Measurements from ENCODE around the gene SCG5. TPM values are rescaled to one million over a fixed set of nuclear protein-coding genes. Genes with fewer than 3 reads are reported as not detected.

Gene SCG5
- total RNA-seq, 1 experiment from 2014 or later: 7.4 TPM

GRCh38 chr15:32722136-32722535 is 80.6 kb downstream of the SCG5 start:
- BruUV-seq (replicated peaks): no TSS peak
- Mint-ChIP-seq H3K27me3 (ENCODE audit: insufficient read depth, unreplicated experiment) (no peaks in the 10 kb centered on the region), H3K36me3 (ENCODE audit: insufficient read depth, unreplicated experiment) (peaks cover 6% of the 10 kb centered on the region), H3K27ac (ENCODE audit: low read depth, unreplicated experiment) (no peak overlapping the region), H3K4me3 (ENCODE audit: unreplicated experiment) (no peak overlapping the region), H3K9me3 (ENCODE audit: unreplicated experiment) (no peaks in the 10 kb centered on the region), H3K4me1 (ENCODE audit: insufficient read depth, unreplicated experiment) (no peaks in the 10 kb centered on the region)
- no peak for TF ChIP-seq CTCF (IDR thresholded peaks at IDR 0.05; ENCODE audit: unreplicated experiment)
- ChIA-PET POLR2A (interaction anchor here (0.7 kb wide), 1 partner anchor 13 kb away, joined by 3 read pairs; no protein-coding TSS in a partner anchor), CTCF (interaction anchor here (0.6 to 1.6 kb wide), 3 partner anchors 12 to 1340 kb away, joined by 3 to 4 read pairs (median 4); no protein-coding TSS in a partner anchor)
- no peak for DNase-seq (ENCODE audit: unreplicated experiment)
- intact Hi-C loops (cut with micrococcal nuclease): no loop called here

GRCh38 chr15:32723171-32723948 is 81.8 kb downstream of the SCG5 start:
- Mint-ChIP-seq H3K9me3 (ENCODE audit: unreplicated experiment) (no peaks in the 10 kb centered on the region), H3K4me1 (ENCODE audit: insufficient read depth, unreplicated experiment) (no peaks in the 10 kb centered on the region), H3K4me3 (ENCODE audit: unreplicated experiment) (no peak overlapping the region), H3K27ac (ENCODE audit: low read depth, unreplicated experiment) (no peak overlapping the region), H3K27me3 (ENCODE audit: insufficient read depth, unreplicated experiment) (no peaks in the 10 kb centered on the region), H3K36me3 (ENCODE audit: insufficient read depth, unreplicated experiment) (peaks cover 6% of the 10 kb centered on the region)
- ChIA-PET CTCF (interaction anchor here (1.5 kb wide), 1 partner anchor 14 kb away, joined by 3 read pairs; no protein-coding TSS in a partner anchor), POLR2A (interaction anchor here (1.0 kb wide), 1 partner anchor 22 kb away, joined by 3 read pairs; no protein-coding TSS in a partner anchor)
- DNase-seq (ENCODE audit: unreplicated experiment): no peak
- intact Hi-C loops (cut with micrococcal nuclease): no loop called here
- TF ChIP-seq CTCF (IDR thresholded peaks at IDR 0.05; ENCODE audit: unreplicated experiment): no peak
- BruUV-seq (replicated peaks): no TSS peak

GRCh38 chr15:32729700-32730395 is 88.3 kb downstream of the SCG5 start:
- H3K27ac Mint-ChIP-seq (ENCODE audit: low read depth, unreplicated experiment): no peak overlapping the region
- no TSS peak for BruUV-seq (replicated peaks)
- DNase-seq (ENCODE audit: unreplicated experiment): no peak
- TF ChIP-seq CTCF (IDR thresholded peaks at IDR 0.05; ENCODE audit: unreplicated experiment): no peak
- H3K27me3 Mint-ChIP-seq (ENCODE audit: insufficient read depth, unreplicated experiment): no peaks in the 10 kb centered on the region
- no peak overlapping the region for H3K4me3 Mint-ChIP-seq (ENCODE audit: unreplicated experiment)
- no peaks in the 10 kb centered on the region for H3K9me3 Mint-ChIP-seq (ENCODE audit: unreplicated experiment)
- intact Hi-C loops (cut with micrococcal nuclease): no loop called here
- peaks cover 6% of the 10 kb centered on the region for H3K36me3 Mint-ChIP-seq (ENCODE audit: insufficient read depth, unreplicated experiment)
- CTCF ChIA-PET: no interaction called here
- H3K4me1 Mint-ChIP-seq (ENCODE audit: insufficient read depth, unreplicated experiment): peaks cover 13% of the 10 kb centered on the region
- POLR2A ChIA-PET: no interaction called here
